Brain microvascular endothelial cell (primary cell): ENCODE measurements around the gene EBLN1.

Source experiments
- DNase-seq: peaks from one replicate; pipeline ENCODE4 v3.0.0-alpha.2; 2020
- H3K27ac ChIP-seq: fragments of 250-450 bp; sonication (Bioruptor Pico); 2 replicates; pipeline ENCODE4 v1.5.1; 2020; ENCODE audit warnings: mild to moderate bottlenecking, moderate library complexity
- H3K27me3 ChIP-seq: fragments of 250-450 bp; sonication (Bioruptor Pico); replicated peaks from 2 replicates; pipeline ENCODE4 v1.5.1; 2020; ENCODE audit warnings: mild to moderate bottlenecking
- H3K36me3 ChIP-seq: fragments of 250-450 bp; sonication (Bioruptor Pico); replicated peaks from 2 replicates; pipeline ENCODE4 v1.5.1; 2020; ENCODE audit warnings: mild to moderate bottlenecking
- H3K4me3 ChIP-seq: 2 replicates; pipeline ENCODE4 v1.5.1; 2011; ENCODE audit warnings: low read depth, mild to moderate bottlenecking, control low read depth, low read length, moderate library complexity
- CTCF ChIP-seq: IDR thresholded peaks from 2 replicates; pipeline ENCODE4 v1.5.1; 2011; ENCODE audit warnings: low read depth, mild to moderate bottlenecking, moderate library complexity, low read length, control low read depth, inconsistent platforms; ENCODE audit errors: missing control alignments
- in situ Hi-C: cut with HindIII; loops from 2 replicates; pipeline ENCODE4 v1.10.0; 2017; ENCODE audit warnings: low sequenced_read_pairs, low pct_ligation_motif_present

The EBLN1 gene

GRCh38 chr10:22246680-22247391 lies 29.0 kb upstream of the EBLN1 start:
- no peak overlapping the region for H3K4me3 ChIP-seq
- DNase-seq, result peak; percentile 58
- TF ChIP-seq CTCF, result no peak
- peak overlapping the region; percentile 56 for H3K27ac ChIP-seq
- in situ Hi-C loops, result no loop called here
- H3K36me3 ChIP-seq, result no peaks in the 10 kb centered on the region
- H3K27me3 ChIP-seq, result no peaks in the 10 kb centered on the region

GRCh38 chr10:22245567-22245966 lies 27.8 kb upstream of the EBLN1 start:
- no peak overlapping the region for H3K4me3 ChIP-seq
- H3K27ac ChIP-seq, result no peak overlapping the region
- no peaks in the 10 kb centered on the region for H3K27me3 ChIP-seq
- DNase-seq, result no peak
- TF ChIP-seq CTCF, result no peak
- in situ Hi-C loops, result no loop called here
- no peaks in the 10 kb centered on the region for H3K36me3 ChIP-seq

GRCh38 chr10:22244855-22245254 lies 27.0 kb upstream of the EBLN1 start:
- no peaks in the 10 kb centered on the region for H3K36me3 ChIP-seq
- no peak overlapping the region for H3K27ac ChIP-seq
- H3K27me3 ChIP-seq, result no peaks in the 10 kb centered on the region
- in situ Hi-C loops, result no loop called here
- H3K4me3 ChIP-seq, result no peak overlapping the region
- no peak for DNase-seq
- TF ChIP-seq CTCF, result no peak

- peak; percentile 42 for TF ChIP-seq CTCF
- Histone ChIP-seq H3K27ac (no peak overlapping the region), H3K27me3 (no peaks in the 10 kb centered on the region), H3K4me3 (no peak overlapping the region), H3K36me3 (no peaks in the 10 kb centered on the region)
- DNase-seq, result no peak
- in situ Hi-C loops, result no loop called here
Measured at GRCh38 chr10:22244001-22244400, 26.2 kb upstream of the EBLN1 start.

GRCh38 chr10:22243321-22243720 lies 25.5 kb upstream of the EBLN1 start:
- H3K27ac ChIP-seq, result no peak overlapping the region
- H3K36me3 ChIP-seq, result no peaks in the 10 kb centered on the region
- no peak for TF ChIP-seq CTCF
- in situ Hi-C loops, result no loop called here
- H3K27me3 ChIP-seq, result no peaks in the 10 kb centered on the region
- DNase-seq, result no peak
- H3K4me3 ChIP-seq, result no peak overlapping the region

GRCh38 chr10:22231260-22231659 lies 13.4 kb upstream of the EBLN1 start:
- no peak for TF ChIP-seq CTCF
- no peak overlapping the region for H3K27ac ChIP-seq
- no peaks in the 10 kb centered on the region for H3K36me3 ChIP-seq
- DNase-seq, result no peak
- no peaks in the 10 kb centered on the region for H3K27me3 ChIP-seq
- in situ Hi-C loops, result no loop called here
- H3K4me3 ChIP-seq, result no peak overlapping the region
